SIG-M5 treated with dmso at 0.1 percent for 504 hours (cell line): ENCODE data around the gene XCR1.
"Not testable (repeated sequence)": the region's sequence is repeated elsewhere in the genome, so short reads cannot be mapped to it uniquely, and the experiment has no call there.

Source experiments
- DNase-seq: peaks from one replicate; lab custom pipeline; 2025; ENCODE audit not compliant: unreplicated experiment; lab: John Stamatoyannopoulos, UW

The XCR1 gene

GRCh38 chr3:46007280-46007679 lies 20.0 kb downstream of the XCR1 start:
- DNase-seq: no peak

GRCh38 chr3:46006238-46007032 lies 20.8 kb downstream of the XCR1 start:
- no peak for DNase-seq

GRCh38 chr3:46003706-46004105 lies 23.6 kb downstream of the XCR1 start:
- not testable (repeated sequence) for DNase-seq

GRCh38 chr3:46001178-46001577 lies 26.1 kb downstream of the XCR1 start:
- DNase-seq: no peak

- DNase-seq: no peak
Measured at GRCh38 chr3:45997942-45998341, 29.3 kb downstream of the XCR1 start.

- DNase-seq: not testable (repeated sequence)
Measured at GRCh38 chr3:45997499-45997898, 29.8 kb downstream of the XCR1 start.

GRCh38 chr3:45995236-45996192 lies 31.8 kb downstream of the XCR1 start, which contains the start of gene FYCO1:
TSS of gene FYCO1 (minus strand) at chr3:45995824. CDS start at chr3:45984910, 10,914 bp downstream.
- peak; percentile 92 for DNase-seq

- peak; percentile 40 for DNase-seq
Measured at GRCh38 chr3:45994419-45995235, 32.7 kb downstream of the XCR1 start.

GRCh38 chr3:45993421-45994027 lies 33.8 kb downstream of the XCR1 start:
- DNase-seq: no peak

GRCh38 chr3:45992821-45993221 lies 34.5 kb downstream of the XCR1 start:
- DNase-seq: peak; percentile 22

GRCh38 chr3:45992133-45992729 lies 35.1 kb downstream of the XCR1 start:
- peak; percentile 26 for DNase-seq

GRCh38 chr3:45991341-45991740 lies 35.9 kb downstream of the XCR1 start:
- DNase-seq: no peak

GRCh38 chr3:45990181-45990580 lies 37.1 kb downstream of the XCR1 start:
- no peak for DNase-seq

GRCh38 chr3:45988804-45989203 lies 38.5 kb downstream of the XCR1 start:
- no peak for DNase-seq

GRCh38 chr3:45988362-45988761 lies 38.9 kb downstream of the XCR1 start:
- DNase-seq: peak; percentile 62

- DNase-seq: no peak
Measured at GRCh38 chr3:45987368-45988291, 39.7 kb downstream of the XCR1 start.

GRCh38 chr3:45986303-45986982 lies 40.8 kb downstream of the XCR1 start:
- peak; percentile 20 for DNase-seq

GRCh38 chr3:45985532-45986302 lies 41.6 kb downstream of the XCR1 start:
- no peak for DNase-seq
